ENCODE measurements around the gene ATG13.
"Not testable (repeated sequence)": the region's sequence is repeated elsewhere in the genome, so short reads cannot be mapped to it uniquely, and the experiment has no call there.

Gene ATG13

GRCh38 chr11:46717825-46718154, 100.4 kb downstream of the ATG13 start:
- not testable (repeated sequence) for FAIRE-seq; DNase-seq (ENCODE audit: extremely low spot score, insufficient read length, low read depth)

DNA sequence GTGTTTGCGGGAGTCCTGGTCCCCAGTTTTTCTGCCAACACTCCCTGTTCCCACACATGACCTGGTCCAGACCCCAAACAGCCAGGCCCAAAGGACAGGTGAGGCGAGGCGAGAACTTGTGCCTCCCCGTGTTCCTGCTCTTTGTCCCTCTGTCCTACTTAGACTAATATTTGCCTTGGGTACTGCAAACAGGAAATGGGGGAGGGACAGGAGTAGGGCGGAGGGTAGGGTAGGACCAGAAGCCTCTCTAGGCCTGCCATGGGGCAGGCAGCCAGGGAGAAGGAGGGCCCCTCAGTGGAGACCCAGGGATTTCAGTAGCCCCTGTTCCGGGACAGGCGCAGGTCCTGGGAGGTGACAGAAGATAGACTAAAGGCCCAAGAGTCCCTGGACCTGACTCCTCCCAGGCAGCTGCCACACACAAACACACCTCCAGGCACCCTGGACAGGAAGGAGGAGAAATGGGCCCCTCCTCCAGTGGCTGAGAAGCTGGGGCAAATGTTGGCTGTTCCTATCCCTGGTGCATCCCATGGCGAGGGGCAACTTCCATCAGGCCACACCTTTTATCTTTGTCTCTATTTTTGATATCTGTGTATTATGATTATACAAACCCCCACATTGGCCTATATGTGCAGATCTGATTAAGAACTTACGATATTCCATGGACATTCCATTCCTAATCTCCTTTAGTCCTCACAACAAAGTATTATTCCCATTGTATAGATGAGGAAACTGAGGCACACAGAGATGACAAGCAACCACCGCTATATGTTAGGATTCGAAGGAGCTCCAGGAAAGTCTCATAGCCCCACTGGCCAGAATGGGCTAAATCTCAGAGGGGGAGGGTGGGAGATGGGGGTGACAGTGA, 101.0 kb downstream of the ATG13 start:
- FAIRE-seq (no peak), DNase-seq (ENCODE audit: extremely low spot score, insufficient read length, low read depth) (no peak)

- DNase-seq (ENCODE audit: extremely low spot score, insufficient read length, low read depth) (no peak), FAIRE-seq (no peak)
Observed at GRCh38 chr11:46719048-46719542, 101.7 kb downstream of the ATG13 start, which contains the start of gene F2. F2 (plus strand) TSS chr11:46719213; CDS start chr11:46719236, 23 bp downstream.

GRCh38 chr11:46719543-46720218, 102.3 kb downstream of the ATG13 start:
- DNase-seq (ENCODE audit: extremely low spot score, insufficient read length, low read depth), result no peak
- no peak for FAIRE-seq

- no peak for DNase-seq (ENCODE audit: extremely low spot score, insufficient read length, low read depth)
- FAIRE-seq, result no peak
Observed at GRCh38 chr11:46721286-46721685, 103.9 kb downstream of the ATG13 start.

DNA sequence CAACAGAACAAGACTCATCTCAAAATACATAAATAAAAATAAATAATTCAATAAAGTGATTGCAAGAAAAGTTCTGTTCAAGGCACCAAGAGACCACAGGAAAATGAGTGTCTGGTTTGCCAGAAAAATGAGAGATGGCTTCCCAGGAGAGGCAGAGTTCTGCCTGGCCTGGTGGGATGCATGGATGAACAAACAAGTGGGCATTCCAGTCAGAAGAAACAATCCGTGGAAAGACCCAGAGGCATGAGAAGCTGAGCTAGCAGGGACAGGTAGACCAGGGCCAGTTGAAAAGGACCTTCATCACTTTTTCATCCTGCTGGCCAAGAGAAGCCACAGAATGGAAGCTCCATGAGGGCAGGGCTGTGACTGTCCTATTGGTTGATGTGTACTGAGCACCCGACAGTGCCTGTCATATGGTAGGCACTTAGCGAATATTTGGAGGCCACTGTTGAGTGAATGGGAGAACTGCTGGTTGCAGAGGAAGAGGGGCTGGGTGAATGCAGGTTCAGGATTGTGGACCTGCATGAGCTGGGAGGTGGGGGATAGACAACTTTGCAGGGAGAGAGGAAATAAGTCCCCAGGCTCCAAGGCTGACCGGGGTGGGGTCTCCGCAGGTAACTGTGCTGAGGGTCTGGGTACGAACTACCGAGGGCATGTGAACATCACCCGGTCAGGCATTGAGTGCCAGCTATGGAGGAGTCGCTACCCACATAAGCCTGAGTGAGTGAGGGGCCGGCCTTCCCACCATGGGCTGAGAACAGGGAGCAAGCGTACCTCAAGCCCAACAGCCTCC, 105.4 kb downstream of the ATG13 start:
- DNase-seq (ENCODE audit: extremely low spot score, insufficient read length, low read depth) (no peak), FAIRE-seq (no peak)

DNA sequence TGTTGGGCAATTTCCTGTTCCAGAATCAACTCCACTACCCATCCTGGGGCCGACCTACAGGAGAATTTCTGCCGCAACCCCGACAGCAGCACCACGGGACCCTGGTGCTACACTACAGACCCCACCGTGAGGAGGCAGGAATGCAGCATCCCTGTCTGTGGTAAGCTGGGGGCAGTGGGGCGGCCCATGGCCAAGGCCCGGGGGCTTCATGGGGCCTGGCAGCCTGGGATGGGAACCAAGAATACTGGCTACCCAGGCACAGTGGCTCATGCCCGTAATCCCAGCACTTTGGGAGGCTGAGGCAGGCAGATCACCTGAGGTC, 106.0 kb downstream of the ATG13 start:
- no peak for FAIRE-seq
- no peak for DNase-seq (ENCODE audit: extremely low spot score, insufficient read length, low read depth)

DNA sequence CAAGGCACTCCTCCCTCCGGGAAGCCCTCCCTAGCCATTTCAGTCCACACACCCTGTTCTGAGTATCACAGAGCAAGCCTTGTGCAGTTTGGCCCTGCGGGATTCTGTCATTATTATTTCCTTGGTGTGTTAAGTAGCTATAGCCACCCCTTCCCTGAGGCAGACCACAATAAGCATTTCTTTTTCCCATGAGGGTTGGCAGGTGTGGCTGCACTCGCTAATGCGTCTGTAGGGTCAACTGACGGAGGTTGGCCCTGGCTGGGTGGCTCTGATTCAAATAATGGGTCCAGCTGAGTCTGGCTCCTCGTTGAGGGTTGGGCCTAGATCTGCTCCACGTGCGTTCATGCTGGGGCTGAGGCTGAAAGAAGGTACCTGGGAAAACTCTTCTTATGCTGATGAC, 106.7 kb downstream of the ATG13 start:
- DNase-seq (ENCODE audit: extremely low spot score, insufficient read length, low read depth), result no peak
- no peak for FAIRE-seq

Data from GM18507 (cell line).